GM18867 (cell line): ENCODE data around the gene SHROOM3.

Source experiments
- ATAC-seq: cut with Tn5 transposase; IDR thresholded peaks from one replicate; pipeline ENCODE4 v1.9.1; 2021; ENCODE audit warnings: mild to moderate bottlenecking, moderate library complexity; ENCODE audit not compliant: unreplicated experiment

The SHROOM3 gene

GRCh38 chr4:76800902-76801301 lies 365.9 kb downstream of the SHROOM3 start:
- ATAC-seq, result peak; percentile 79

GRCh38 chr4:76801621-76802235 lies 366.7 kb downstream of the SHROOM3 start:
- ATAC-seq, result no peak

- ATAC-seq, result no peak
Measured at GRCh38 chr4:76802236-76803021, 367.4 kb downstream of the SHROOM3 start.

GRCh38 chr4:76803522-76803921 lies 368.5 kb downstream of the SHROOM3 start:
- ATAC-seq, result no peak

- ATAC-seq, result no peak
Measured at GRCh38 chr4:76804096-76804495, 369.1 kb downstream of the SHROOM3 start.

GRCh38 chr4:76806346-76806745 lies 371.3 kb downstream of the SHROOM3 start:
- ATAC-seq, result no peak

- no peak for ATAC-seq
Measured at GRCh38 chr4:76806757-76807156, 371.7 kb downstream of the SHROOM3 start.

- ATAC-seq, result no peak
Measured at GRCh38 chr4:76809594-76810305, 374.7 kb downstream of the SHROOM3 start.

- ATAC-seq, result no peak
Measured at GRCh38 chr4:76811604-76812412, 376.8 kb downstream of the SHROOM3 start.

GRCh38 chr4:76813070-76813469 lies 378.0 kb downstream of the SHROOM3 start:
- no peak for ATAC-seq

GRCh38 chr4:76821641-76822040 lies 386.6 kb downstream of the SHROOM3 start:
- ATAC-seq, result no peak

GRCh38 chr4:76822303-76822702 lies 387.3 kb downstream of the SHROOM3 start:
- ATAC-seq, result no peak

- ATAC-seq, result no peak
Measured at GRCh38 chr4:76823495-76823894, 388.5 kb downstream of the SHROOM3 start.

GRCh38 chr4:76830612-76830963 lies 395.6 kb downstream of the SHROOM3 start:
- no peak for ATAC-seq

- no peak for ATAC-seq
Measured at GRCh38 chr4:76830964-76831703, 396.1 kb downstream of the SHROOM3 start.

GRCh38 chr4:76831711-76832373 lies 396.8 kb downstream of the SHROOM3 start:
- no peak for ATAC-seq
